ENCODE results near the gene ALDH1L1. TPM values are rescaled to one million over a fixed set of nuclear protein-coding genes. Genes with fewer than 3 reads are reported as not detected.

Gene ALDH1L1
- total RNA-seq, 2 experiments from 2014 or later: not detected

DNA sequence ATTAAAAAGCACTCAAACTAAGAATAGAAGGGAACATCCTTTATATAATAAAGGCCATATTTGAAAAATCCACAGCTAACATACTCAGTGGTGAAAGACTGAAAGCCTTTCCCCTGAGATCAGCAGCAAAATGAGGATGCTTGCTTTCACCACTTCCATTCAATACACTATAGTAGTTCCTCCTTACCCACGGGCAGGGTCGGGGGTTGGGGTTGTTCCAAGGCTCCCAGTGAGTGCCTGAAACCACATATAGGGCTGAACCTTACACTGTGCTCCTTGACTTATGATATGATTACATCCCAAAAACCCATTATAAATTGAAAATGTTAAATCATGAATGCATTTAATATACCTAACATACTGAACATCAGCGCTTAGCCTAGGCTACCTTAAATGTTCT lies 37.7 kb downstream of the ALDH1L1 start:
- TF ChIP-seq, protein P1, sequence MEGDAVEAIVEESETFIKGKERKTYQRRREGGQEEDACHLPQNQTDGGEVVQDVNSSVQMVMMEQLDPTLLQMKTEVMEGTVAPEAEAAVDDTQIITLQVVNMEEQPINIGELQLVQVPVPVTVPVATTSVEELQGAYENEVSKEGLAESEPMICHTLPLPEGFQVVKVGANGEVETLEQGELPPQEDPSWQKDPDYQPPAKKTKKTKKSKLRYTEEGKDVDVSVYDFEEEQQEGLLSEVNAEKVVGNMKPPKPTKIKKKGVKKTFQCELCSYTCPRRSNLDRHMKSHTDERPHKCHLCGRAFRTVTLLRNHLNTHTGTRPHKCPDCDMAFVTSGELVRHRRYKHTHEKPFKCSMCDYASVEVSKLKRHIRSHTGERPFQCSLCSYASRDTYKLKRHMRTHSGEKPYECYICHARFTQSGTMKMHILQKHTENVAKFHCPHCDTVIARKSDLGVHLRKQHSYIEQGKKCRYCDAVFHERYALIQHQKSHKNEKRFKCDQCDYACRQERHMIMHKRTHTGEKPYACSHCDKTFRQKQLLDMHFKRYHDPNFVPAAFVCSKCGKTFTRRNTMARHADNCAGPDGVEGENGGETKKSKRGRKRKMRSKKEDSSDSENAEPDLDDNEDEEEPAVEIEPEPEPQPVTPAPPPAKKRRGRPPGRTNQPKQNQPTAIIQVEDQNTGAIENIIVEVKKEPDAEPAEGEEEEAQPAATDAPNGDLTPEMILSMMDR (IDR thresholded peaks at IDR 0.05): no peak
- Mint-ChIP-seq H3K4me3 (no peak overlapping the region), H3K4me1 (ENCODE audit: low read depth) (no peaks in the 10 kb centered on the region), H3K27me3 (peaks cover 32% of the 10 kb centered on the region), H3K9me3 (no peaks in the 10 kb centered on the region), H3K27ac (no peak overlapping the region), H3K36me3 (ENCODE audit: low read depth) (no peaks in the 10 kb centered on the region)
- ATAC-seq (ENCODE audit: poor library complexity) (no peak), DNase-seq (peak in 1 of 14 experiments; percentile 12)
- intact Hi-C loops (cut with DNase I, micrococcal nuclease): no loop called here
- Histone ChIP-seq H3K36me3 (ENCODE audit: insufficient read depth, low read length) (no peaks in the 10 kb centered on the region), H3K4me3 (ENCODE audit: low read length) (no peak overlapping the region), H3K9me3 (ENCODE audit: control insufficient read depth in 1 of 2, insufficient read depth in 1 of 2, low read length in 2 of 2) (no peaks in the 10 kb centered on the region), H3K4me1 (ENCODE audit: insufficient read depth, low read length) (no peaks in the 10 kb centered on the region), H3K27me3 (ENCODE audit: control insufficient read depth in 1 of 2, insufficient read depth in 2 of 2, low read length in 2 of 2) (peaks cover 4% of the 10 kb centered on the region in 2 experiments), H3K27ac (ENCODE audit: low read depth in 1 of 2, low read length in 2 of 2) (no peak overlapping the region)
- ChIA-PET CTCF (no interaction called here), POLR2A (no interaction called here)

DNA sequence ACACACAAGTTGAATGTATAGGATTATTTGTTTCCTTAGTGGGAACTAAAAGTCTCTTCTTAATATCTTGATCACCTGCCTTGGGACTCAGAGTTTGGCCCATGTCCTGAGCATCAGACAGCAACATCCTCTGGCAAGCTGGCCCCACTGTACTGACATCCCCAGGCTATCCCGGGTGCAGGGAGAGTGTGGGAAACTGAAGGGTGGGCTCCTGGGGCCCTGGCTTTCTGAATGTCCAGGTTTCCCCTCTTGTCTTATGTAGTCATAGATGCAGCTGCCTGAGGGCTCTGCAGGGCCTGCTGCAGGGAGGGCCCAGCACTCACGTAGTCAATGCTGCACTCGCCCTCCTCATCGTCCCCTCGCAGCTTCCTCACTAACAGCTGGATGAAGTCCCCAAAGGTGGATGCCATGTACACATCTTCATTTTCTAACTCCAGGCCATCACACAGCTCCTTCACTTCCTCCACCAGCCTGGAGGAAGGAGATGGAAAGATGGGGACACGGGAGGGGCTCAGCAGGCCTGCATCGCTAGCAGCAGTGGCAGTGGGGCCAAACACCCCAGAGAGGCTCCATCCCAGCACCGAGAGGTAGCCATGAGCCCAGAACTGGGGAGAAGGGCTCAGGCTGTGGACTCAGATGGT lies 42.8 kb downstream of the ALDH1L1 start:
- intact Hi-C loops (cut with DNase I, micrococcal nuclease): loop anchor here (10.0 kb wide), 2 partner anchors 247 to 1407 kb away; no protein-coding TSS in a partner anchor
- H3K27ac ChIP-seq (ENCODE audit: low read depth in 1 of 2, low read length in 2 of 2): no peak overlapping the region
- H3K4me3 ChIP-seq (ENCODE audit: low read length): no peak overlapping the region
- H3K9me3 ChIP-seq (ENCODE audit: control insufficient read depth in 1 of 2, insufficient read depth in 1 of 2, low read length in 2 of 2): no peaks in the 10 kb centered on the region
- ATAC-seq (ENCODE audit: poor library complexity) (no peak), DNase-seq (peak in 1 of 14 experiments; percentile 14)
- Mint-ChIP-seq H3K4me1 (ENCODE audit: low read depth) (no peaks in the 10 kb centered on the region), H3K9me3 (no peaks in the 10 kb centered on the region), H3K4me3 (no peak overlapping the region), H3K27ac (no peak overlapping the region), H3K36me3 (ENCODE audit: low read depth) (no peaks in the 10 kb centered on the region), H3K27me3 (peaks cover 46% of the 10 kb centered on the region)
- no peaks in the 10 kb centered on the region for H3K36me3 ChIP-seq (ENCODE audit: insufficient read depth, low read length)
- ChIA-PET POLR2A (interaction anchor here (1.0 kb wide), 1 partner anchor 12 kb away, joined by 3 read pairs; no protein-coding TSS in a partner anchor), CTCF (no interaction called here)
- H3K4me1 ChIP-seq (ENCODE audit: insufficient read depth, low read length): peaks cover 4% of the 10 kb centered on the region
- H3K27me3 ChIP-seq (ENCODE audit: control insufficient read depth in 1 of 2, insufficient read depth in 2 of 2, low read length in 2 of 2): peaks cover under 1 to 9% of the 10 kb centered on the region in 2 experiments
- TF ChIP-seq, protein P1 (IDR thresholded peaks at IDR 0.05): no peak

DNA sequence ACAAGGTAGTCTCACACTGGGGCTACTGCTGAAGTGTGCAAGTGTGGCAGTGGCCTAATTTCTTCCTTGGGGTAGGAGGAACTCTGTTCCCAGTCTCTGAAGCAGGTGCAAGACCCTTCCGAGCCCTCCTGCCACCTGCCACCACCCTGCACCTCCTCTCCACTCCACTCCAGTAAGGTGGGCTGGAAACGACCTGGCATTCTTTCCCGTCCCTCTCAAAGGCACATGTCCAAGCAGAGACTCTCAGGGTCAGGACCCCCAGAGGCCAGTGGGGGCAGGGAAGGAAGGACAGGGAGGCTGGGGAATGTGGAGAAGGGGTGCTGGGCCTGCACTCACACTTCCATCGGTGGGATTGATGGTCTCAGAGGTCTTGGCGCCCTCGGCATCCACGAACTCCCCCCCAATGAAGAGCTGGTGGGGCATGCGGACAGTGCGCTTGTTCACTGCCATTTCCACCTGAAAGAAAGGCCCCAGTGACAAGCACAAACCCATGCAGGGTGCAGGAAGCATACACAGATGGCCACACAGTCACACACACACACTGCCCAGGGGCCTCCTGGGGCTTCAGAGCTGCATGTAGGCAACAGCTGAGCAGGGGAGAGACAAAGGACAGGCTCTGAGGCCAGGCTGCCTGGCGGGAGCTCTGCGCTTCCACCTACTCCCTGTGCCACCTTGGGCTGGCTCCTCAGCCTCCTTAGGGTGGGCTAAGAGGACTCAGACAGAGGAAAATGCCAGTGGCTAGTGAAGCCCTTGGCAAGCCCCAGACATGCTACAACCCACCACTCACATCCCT lies 43.8 kb downstream of the ALDH1L1 start:
- Mint-ChIP-seq H3K36me3 (ENCODE audit: low read depth) (no peaks in the 10 kb centered on the region), H3K27ac (no peak overlapping the region), H3K4me3 (no peak overlapping the region), H3K9me3 (no peaks in the 10 kb centered on the region), H3K4me1 (ENCODE audit: low read depth) (no peaks in the 10 kb centered on the region), H3K27me3 (peaks cover 49% of the 10 kb centered on the region)
- ChIA-PET CTCF (no interaction called here), POLR2A (interaction anchor here (1.0 kb wide), 1 partner anchor 13 kb away, joined by 3 read pairs; no protein-coding TSS in a partner anchor)
- ATAC-seq (ENCODE audit: poor library complexity) (no peak), DNase-seq (peak in 2 of 14 experiments; percentile 3 to 7)
- intact Hi-C loops (cut with DNase I, micrococcal nuclease): loop anchor here (10.0 kb wide), 2 partner anchors 248 to 1408 kb away; no protein-coding TSS in a partner anchor
- H3K4me3 ChIP-seq (ENCODE audit: low read length): no peak overlapping the region
- H3K36me3 ChIP-seq (ENCODE audit: insufficient read depth, low read length): no peaks in the 10 kb centered on the region
- H3K27ac ChIP-seq (ENCODE audit: low read depth in 1 of 2, low read length in 2 of 2): no peak overlapping the region
- TF ChIP-seq, protein P1 (IDR thresholded peaks at IDR 0.05): no peak
- H3K4me1 ChIP-seq (ENCODE audit: insufficient read depth, low read length): peaks cover 4% of the 10 kb centered on the region
- H3K27me3 ChIP-seq (ENCODE audit: control insufficient read depth in 1 of 2, insufficient read depth in 2 of 2, low read length in 2 of 2): peaks cover 0 to 9% of the 10 kb centered on the region in 2 experiments
- H3K9me3 ChIP-seq (ENCODE audit: control insufficient read depth in 1 of 2, insufficient read depth in 1 of 2, low read length in 2 of 2): peaks cover 0 to 5% of the 10 kb centered on the region in 2 experiments

All from CD4-positive, alpha-beta T cell (primary cell).